Stimulated activated CD4-positive, alpha-beta T cell treated with anti-CD3 and anti-CD28 coated beads, Interleukin-4, amount 100 ng/mL, for 4 hours (primary cell): ENCODE results near the gene HPS5.
"Not testable (repeated sequence)": the region's sequence is repeated elsewhere in the genome, so short reads cannot be mapped to it uniquely, and the experiment has no call there.

ENCODE experiments used
- DNase-seq, 2 experiments: peaks; one replicate each; pipeline ENCODE4 v3.0.0-alpha.2; 2020

The HPS5 gene, protein sequence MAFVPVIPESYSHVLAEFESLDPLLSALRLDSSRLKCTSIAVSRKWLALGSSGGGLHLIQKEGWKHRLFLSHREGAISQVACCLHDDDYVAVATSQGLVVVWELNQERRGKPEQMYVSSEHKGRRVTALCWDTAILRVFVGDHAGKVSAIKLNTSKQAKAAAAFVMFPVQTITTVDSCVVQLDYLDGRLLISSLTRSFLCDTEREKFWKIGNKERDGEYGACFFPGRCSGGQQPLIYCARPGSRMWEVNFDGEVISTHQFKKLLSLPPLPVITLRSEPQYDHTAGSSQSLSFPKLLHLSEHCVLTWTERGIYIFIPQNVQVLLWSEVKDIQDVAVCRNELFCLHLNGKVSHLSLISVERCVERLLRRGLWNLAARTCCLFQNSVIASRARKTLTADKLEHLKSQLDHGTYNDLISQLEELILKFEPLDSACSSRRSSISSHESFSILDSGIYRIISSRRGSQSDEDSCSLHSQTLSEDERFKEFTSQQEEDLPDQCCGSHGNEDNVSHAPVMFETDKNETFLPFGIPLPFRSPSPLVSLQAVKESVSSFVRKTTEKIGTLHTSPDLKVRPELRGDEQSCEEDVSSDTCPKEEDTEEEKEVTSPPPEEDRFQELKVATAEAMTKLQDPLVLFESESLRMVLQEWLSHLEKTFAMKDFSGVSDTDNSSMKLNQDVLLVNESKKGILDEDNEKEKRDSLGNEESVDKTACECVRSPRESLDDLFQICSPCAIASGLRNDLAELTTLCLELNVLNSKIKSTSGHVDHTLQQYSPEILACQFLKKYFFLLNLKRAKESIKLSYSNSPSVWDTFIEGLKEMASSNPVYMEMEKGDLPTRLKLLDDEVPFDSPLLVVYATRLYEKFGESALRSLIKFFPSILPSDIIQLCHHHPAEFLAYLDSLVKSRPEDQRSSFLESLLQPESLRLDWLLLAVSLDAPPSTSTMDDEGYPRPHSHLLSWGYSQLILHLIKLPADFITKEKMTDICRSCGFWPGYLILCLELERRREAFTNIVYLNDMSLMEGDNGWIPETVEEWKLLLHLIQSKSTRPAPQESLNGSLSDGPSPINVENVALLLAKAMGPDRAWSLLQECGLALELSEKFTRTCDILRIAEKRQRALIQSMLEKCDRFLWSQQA

DNA sequence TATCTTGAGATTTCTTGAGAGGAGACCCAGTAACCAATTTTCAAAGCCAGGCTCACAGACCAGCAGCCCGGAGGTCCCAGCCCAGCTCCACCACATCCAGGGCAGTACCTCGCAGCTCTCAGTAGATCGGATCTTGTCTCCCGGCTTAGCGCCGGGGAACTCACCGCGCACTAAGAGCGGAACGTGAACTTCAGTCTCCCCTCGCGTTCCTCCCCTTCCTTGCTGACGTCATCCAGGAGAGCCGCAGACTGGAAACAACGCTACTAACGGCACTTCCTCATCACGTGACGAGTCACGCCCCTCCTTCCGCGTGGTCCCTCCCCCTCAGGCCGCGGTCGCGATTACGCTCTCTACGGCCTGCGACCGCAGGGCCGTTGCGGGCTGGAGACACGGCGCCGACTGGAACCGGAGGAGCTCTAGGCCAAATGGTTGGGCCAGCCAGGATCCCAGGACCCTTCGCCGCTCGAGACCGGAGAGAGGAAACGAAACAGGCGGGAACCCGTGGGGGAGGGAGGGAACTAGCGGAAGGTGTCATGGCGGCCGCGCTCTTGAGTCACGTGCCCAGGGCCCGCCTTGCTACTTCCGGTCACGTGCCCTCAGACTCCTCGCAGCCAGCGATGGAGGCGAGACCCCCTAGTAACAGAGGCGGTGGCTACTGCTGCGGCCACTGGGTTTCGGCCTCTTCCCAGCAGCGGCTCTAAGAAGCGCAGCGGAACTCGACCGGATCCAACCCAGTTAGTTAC, at the start of gene HPS5, which contains the start of gene GTF2H1:
HPS5 (minus strand) TSS at position 172 of the 743 bp plus-strand sequence. CDS start 4,282 bp downstream, outside the sequence.
GTF2H1 (plus strand) TSS at position 599 of the 743 bp plus-strand sequence. CDS start 10,508 bp downstream, outside the sequence.
- peak; percentile 87 to 96 for DNase-seq

DNA sequence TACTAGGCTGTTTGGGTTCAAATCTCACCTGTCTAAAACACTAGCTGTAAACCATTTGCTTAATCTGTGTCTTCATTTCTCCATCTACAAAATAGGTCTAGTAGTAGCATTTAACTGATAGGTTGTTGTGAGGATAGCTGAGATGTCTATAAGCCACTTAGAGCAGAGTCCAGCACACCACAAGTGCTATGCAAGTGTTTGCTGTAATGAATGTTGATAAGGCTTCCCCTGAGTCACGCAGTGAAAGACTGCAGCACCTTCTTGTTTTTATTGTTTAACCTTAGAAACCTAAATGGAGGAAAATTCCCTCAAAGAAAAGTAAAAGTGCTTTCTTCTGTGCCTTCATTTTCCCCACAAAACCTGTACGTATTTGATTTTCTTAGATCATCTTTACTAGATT, 49.3 kb upstream of the HPS5 start:
- DNase-seq: no peak

DNA sequence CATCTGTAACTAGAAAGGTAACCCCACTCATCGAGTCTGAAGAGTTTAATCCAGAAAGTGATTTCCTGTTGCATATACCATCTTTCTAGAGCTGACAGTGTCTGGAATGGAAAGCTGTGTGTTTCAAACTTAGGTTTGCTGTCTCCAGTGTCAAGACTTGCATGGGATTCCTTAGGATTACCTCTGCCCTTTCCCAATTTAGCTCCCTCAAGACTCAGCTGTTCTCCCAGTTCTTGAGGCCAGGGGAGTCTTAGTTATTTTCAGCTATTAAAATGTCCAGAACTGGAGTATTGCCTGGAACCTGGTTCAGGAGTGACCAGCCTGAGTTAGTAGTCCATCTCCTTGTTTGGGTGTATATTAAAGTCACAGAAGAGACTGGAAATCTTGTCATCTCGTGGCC, 47.5 kb upstream of the HPS5 start:
- DNase-seq: no peak

DNA sequence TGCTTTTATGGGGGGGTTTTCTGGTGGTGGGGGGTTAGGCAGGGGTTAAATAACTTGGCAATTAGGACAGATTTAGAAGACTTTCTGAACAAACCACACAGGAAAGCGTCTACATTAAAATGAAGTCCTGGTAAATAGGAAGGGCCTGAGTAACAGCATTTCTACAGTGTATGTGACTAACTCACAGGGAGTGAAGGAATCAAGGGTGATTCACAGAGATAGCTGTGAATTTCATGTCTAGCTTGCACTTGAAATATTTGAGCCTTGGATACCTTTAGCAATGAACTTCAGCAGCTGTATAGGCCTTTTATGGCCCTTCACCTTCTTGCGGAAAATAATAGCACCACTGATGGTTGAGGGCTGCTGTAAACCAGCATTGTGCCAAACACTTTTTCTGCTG, 46.3 kb upstream of the HPS5 start:
- DNase-seq: no peak

DNA sequence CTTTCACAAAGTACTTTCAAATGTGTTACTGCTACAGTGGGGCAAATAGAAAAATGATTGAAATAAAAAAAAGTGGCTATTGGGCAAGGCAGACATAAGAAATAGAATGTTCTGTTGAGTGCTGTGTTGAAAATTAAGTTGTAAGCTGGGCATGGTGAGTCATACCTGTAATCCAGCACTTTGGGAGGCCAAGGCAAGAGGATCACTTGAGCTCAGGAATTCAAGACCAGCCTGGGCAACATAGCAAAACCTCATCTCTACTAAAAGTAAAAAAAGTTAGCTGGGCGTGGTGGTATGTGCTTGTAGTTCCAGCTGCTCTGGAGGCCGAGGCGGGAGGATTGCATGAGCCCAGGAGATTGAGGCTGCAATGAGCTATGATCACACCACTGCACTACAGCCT, 45.5 kb upstream of the HPS5 start:
- DNase-seq: no peak

DNA sequence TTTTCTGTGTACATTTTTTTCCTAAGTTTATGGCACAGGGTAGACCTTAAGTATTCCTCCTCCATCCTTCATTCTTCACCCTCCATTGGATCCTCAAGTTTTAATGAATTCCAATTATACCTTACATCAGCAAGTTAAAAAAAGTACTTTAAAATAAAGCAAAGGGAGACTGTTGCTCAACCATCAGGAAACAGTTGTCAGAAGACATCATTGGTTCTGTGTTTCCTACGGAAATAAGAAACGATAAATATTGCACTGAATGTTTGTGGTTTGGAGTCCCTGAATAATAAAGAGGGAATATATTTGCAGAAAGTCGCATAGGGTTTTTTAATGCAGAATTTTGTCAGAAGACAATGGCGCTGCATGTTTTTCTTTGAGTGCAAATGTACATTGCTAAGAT, 44.3 kb upstream of the HPS5 start:
- no peak for DNase-seq

DNA sequence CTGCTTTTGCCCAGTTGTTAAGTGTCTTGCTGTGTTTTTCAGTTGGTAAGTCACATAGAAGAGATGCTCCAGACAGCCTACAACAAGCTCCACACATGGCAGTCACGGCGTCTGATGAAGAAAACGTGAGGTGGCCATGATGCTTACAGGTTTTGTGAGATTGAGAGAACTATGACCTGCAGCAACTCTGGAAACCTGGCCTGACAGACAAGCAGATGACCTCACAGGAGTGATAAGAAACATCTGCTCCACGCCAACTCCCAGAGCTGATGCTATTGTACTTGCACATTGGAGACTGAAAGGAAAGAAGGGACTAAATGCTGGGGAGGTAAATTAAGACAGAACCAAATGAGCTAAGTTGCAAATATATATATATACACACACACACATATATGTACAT, 43.8 kb upstream of the HPS5 start:
- no peak for DNase-seq

DNA sequence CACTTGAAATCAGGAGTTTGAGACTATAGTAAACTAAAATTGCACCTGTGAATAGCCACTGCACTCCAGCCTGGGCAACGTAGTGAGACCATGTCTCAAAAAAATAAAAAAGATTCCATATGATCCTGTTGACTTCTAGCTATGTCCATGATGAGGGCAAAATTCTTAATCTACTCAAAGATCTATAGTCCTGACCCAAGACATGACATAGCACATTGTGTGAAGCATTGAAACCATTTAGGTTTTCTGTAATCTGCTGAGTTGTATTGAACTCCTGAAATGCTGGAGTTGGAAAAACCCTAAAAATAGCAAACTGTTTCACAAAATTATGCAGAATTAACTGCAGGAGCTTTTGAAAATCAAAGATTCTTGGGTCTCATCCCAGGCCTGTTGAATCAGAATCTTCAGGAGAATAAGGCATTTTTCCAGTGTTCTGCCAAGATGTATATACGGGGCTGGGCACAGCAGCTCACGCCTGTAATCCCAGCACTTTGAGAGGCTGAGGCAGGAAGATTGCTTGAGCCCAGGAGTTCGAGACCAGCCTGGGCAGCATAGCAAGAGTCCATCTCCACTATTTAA, 42.6 kb upstream of the HPS5 start:
- DNase-seq: no peak

DNA sequence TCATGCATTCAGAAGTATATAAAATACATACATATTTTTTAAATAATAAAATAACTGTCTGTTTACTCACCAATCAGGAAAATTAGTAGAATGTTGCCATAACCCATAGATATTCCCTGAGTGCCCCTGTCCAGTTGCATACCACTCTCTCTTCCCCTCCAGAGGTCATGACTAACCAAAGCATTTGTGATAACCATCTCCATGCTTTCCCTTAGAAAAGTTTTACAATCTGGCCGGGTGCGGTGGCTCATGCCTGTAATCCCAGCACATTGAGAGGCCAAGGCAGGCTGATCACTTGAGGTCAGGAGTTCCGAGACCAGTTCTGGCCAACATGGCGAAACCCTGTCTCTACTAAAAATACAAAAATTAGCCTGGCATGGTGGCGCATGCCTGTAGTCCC, 39.2 kb upstream of the HPS5 start:
- DNase-seq: no peak

DNA sequence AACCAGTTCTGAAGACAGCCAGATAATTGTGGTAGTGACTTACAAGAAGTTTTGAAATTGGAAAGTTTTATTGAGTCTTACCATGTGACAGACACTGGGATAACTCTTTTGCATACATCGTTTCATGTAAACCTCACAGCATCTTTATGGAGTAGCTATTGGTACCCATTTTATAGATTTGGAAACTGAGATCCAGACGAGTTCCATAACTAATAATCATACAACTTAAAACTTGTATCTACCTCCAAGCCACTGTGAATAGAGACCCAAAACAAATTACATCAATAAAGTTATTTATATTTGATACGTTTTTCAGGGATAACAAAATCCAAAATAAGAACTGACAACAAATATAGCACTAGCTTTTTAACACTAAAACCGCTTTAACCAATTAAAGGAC, 36.7 kb upstream of the HPS5 start:
- no peak for DNase-seq

DNA sequence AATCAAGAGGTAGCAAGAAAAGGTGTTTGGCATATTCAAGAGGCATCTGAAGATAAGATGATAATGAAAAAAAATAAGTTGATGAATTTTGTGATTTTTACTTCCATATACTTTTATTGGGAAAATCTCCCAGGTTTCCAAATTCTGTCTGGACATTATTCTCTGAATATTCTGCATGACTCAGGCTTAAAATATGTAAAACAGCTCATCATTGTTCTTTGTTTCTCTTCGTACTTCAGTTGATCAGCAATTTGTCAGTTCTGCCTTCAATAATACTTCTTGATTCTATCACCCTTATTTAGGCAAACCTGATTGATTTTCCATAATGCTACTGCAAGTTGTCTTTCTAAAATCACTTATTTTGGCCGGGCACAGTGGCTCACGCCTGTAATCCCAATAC, 30.6 kb upstream of the HPS5 start:
- DNase-seq: no peak

DNA sequence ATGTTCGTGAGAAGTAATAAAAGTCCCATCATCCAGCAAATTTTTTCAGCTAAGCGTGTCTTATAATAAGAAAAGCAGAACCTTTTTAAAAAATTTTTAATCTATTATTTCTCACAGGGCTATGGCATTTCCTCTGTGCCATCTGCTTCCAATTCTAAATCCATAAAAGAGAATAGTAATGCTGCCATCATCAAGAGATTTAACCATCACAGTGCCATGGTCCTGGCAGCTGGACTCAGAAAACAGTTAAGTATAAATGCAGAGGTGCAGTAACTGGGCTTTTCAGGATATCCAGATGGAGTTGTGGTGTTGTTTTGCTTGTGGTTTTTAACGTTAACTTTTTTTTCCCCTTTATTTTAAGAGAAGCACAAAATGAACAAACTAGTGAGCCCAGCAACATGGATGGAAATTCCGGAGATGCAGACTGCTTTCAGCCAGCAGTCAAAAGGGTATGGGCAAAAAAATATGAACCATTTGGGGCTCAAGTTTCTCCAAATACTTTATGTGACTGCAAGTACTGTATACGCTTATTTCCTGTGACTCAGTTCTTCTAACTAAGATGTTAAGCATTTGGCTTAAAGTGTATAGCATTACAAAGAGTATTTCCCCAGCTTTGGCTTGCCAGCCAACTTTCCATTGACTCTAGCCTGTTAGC, 25.7 kb upstream of the HPS5 start:
- DNase-seq: no peak

DNA sequence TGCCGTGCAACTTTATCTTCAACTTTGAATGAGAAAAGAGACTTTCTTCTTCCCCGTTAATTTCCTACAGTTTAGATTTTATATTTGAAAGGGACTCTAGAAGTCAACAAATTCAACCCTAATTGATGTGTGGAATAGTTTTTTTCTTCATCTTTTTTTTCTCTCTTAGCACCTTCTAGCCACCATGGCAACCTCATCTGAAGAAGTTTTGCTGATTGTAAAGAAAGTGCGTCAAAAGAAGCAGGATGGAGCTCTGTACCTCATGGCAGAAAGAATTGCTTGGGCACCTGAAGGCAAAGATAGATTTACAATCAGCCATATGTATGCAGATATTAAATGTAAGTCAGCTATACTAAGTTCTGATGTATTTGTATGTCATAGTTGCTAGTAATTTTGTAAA, 11.0 kb upstream of the HPS5 start:
- no peak for DNase-seq

DNA sequence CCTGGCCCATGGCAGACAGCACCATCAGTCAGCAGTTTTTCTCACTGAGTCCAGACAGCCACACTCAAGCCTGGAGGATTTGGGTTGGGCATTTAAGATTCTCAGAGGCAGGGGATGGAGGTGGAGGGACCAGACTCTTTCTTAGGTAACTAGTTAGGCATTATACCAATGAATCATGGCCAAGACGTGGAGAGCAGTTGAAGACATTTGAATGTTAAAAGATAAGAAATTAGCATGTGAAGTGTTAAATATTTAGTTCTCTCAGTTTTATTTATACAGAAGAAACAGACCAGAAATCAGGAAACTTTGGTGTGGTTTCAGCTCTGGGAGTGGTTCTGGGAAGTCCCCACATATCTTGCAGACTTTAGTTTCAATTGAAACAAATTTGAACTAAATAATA, 10.4 kb upstream of the HPS5 start:
- no peak for DNase-seq

DNA sequence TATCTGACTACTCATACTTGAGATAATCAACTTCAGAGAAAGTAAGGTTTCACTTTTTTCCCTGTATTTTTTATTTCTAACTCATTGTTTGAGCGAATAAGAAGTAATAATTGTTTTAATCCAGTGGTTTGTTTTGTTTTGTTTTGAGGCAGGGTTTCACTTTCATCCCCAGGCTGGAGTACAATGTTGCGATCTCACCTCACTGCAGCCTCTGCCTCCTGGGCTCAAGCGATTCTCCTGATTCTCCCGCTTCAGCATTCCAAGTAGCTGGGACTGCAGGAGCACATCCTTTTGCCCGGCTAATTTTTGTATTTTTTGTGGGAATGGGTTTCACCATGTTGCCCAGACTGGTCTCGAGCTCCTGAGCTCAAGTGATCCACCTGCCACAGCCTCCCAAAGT, 9.0 kb upstream of the HPS5 start:
- no peak for DNase-seq

DNA sequence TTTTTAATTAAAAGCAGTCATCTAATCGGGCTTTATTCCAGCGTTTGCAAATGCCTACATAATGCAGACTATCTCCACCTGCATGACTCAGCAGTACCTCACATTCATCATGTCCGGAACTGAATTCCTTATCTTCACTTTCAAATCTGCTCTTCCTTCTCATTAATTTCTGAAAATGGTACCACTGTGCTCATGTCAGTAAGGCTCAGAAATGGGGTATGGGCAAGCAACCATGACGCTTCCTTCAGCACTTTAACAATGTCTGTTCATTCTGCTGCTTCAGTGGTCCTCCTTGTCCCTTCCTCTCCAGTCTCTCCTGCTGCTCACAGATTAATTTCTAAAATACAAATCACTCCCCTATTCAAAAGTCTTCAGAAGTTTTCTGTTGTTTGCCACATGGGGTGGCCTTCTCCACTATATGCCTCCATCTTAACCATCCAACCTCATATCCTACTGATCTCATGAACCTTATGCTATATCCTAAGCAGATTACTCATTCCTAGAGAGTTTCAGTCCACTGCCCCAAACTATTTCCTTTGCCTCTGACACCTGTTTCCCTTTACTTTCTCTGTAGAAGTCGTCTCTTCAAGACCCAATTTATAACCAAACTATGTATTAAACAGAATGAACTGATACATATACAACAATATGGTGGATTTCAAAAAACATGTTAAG, 7.4 kb upstream of the HPS5 start:
- DNase-seq: no peak

DNA sequence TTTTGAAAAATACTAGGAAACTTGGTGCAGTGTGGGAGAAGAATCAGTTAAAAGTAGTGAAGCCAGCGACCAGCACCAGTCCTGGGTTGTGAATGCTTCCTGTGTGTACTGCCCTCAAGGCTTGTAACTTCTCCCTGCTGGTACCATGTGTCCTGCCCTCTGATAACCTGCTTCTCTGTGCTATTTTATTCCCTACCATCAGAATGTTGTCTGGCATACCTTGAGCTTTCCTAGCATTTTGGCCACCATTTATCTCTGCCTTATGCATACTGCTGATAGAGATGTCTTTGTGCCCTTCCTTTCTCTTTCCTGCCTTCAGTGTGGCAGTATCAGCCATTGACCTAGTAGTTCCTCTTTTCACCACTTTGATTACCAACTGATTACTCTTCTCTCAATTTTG, 2.4 kb upstream of the HPS5 start:
- DNase-seq: no peak

DNA sequence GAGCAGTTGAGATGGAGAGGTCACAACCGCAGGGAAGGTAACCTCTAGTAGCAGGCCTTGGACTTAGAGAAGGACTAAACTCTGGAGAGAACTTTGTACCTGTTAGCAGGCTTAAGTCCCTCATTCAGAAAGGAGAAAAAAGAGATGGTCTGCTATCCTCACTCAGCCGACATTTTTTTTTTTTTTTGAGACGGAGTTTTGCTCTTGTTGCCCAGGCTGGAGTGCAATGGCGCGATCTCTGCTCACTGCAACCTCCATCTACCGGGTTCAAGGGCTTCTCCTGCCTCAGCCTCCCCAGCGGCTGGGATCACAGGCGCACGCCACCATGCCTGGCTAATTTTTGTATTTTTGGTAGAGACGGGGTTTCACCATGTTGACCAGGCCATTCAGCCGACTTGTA, 1.9 kb upstream of the HPS5 start:
- DNase-seq: not testable (repeated sequence)

DNA sequence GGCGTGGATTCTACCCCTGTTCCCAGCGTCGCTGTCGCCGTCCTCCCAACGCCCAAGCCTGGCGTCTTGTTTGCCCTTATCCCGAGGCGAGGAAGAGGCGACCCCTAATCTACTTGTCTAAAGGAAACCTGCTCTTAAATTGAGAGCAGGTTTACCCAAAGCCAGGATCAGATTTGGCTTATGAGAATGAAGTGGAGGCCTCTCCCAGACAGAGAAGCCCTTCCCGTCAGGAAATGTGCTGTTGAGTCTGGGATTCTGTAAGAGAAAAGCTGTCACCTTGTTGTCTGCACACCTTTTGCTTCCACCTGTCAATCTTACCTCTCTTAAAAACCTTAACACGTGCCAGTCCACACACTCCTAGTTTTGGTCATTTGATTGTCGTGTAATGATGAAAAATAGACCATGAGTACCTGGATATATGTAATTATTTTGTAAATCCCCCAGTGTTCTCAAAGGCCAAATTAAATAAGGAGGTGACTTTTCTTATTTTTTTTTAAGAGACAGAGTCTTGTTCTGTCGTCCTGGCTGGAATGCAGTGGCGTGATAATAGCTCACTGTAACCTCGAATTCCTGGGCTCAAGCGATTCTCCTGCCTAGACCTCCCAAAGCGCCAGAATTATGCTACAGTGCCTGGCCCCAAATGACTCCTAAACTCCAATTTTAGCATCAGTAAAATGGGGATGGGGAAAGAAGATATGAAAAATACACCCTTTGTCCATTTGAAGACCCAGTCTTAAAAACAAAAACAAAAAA, 1.1 kb upstream of the HPS5 start:
- DNase-seq: no peak

DNA sequence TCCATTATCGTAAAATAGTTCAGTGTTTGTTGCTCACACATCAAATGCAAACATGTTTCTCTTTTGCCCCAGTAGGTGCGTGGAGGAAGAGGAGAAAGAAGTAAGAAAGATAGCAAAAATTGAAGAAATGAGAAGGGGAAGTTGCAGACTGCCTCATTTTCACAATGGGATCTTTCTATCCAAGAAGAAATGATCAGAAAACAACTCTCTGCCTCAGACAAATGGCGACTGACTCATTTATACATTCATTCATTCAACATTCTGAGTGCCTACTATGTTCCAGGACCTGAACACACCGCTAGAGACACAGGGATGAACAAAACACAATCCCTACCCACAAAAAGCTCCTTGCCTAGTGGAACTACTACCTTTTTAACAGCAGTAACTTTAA, 367 bp downstream of the HPS5 start:
- no peak for DNase-seq

DNA sequence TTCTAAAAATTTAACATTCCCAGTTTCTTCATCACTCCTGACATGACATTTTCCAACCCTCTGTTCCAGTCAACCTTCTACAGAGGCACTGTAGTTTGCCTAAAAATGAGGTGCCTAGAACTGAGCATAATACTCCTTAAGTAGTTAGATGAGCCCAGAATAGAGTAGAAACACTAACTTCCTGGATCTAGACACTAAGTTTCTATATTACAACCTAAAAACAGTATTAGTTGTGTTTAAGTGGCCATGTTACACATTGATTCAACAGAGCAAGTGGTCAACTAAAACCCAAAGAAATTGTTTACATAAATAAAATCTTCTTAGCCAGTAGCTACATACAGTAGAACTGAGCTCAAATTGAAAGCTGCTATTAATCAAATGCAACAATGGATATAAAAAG, 1.3 kb downstream of the HPS5 start:
- no peak for DNase-seq
